WERI-Rb-1 (cell line): ENCODE results near the gene ZNF263.
A peak's percentile ranks its signal among the peaks of the same experiment; 100 is the strongest.

Experiments used
- DNase-seq: peaks from one replicate; pipeline ENCODE4 v3.0.0-alpha.2; 2020
- H3K27ac ChIP-seq: fragments of 250-450 bp; sonication (Bioruptor Pico); 2 replicates; pipeline ENCODE4 v1.5.1; 2020; ENCODE audit warnings: mild to moderate bottlenecking, moderate library complexity
- H3K27me3 ChIP-seq: fragments of 250-450 bp; sonication (Bioruptor Pico); 2 replicates; pipeline ENCODE4 v1.5.1; 2021; ENCODE audit warnings: mild to moderate bottlenecking, low read depth, moderate library complexity; ENCODE audit not compliant: insufficient read depth, severe bottlenecking
- H3K36me3 ChIP-seq: fragments of 250-450 bp; sonication (Bioruptor Pico); 2 replicates; pipeline ENCODE4 v1.5.1; 2020; ENCODE audit warnings: mild to moderate bottlenecking, moderate library complexity
- H3K4me3 ChIP-seq: 2 replicates; pipeline ENCODE4 v1.5.1; 2011; ENCODE audit warnings: low read depth, mild to moderate bottlenecking, control low read depth, low read length
- H3K9me3 ChIP-seq: fragments of 250-450 bp; sonication (Bioruptor Pico); 2 replicates; pipeline ENCODE4 v1.5.1; 2021; ENCODE audit warnings: mild to moderate bottlenecking, moderate library complexity; ENCODE audit not compliant: severe bottlenecking
- TF ChIP-seq, protein P1 (sequence below): IDR thresholded peaks from 2 replicates; pipeline ENCODE4 v1.5.1; 2011; ENCODE audit warnings: low read depth, mild to moderate bottlenecking, control low read depth, inconsistent platforms, low read length

Gene ZNF263

DNA sequence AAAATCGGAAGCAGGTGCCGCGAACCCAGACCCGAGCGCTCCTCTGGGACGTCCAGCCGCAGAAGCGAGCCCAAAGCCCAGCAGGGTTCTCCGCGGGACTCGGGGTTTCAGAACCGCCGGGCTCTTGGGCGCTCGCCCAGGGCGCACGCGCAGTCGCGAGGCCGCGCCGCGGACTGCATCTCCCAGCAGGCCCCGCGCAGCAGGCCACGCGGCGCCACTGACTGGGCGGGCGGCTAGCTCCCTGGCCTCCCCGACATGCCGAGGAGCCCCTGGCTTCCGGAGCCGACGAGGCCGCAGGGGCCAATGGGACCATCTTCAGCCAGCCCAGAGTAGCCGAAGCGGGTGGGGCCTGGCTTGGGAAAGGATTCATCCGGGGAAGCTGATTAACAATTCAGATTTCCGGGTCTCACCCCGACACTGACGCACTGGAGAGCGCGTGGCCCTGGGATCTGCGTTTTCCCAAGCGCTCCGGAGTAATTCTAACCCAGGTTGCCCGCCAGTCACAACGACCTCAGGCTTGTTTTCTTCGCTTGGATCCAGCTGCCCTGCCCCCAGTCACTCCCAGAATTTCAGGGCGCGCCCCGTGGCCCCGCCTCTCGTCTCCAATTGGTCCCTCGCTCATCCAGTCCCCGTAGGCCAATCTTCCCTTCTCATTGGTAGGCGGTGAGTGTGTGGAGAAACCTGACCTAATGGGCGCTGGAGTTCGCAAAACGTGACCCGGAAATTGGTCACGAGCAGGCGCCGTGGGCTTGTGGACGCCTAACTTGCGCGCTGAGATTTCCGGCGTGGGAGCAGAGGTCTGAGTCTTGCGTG lies at the start of gene ZNF263:
Gene ZNF263, plus strand, starts transcription at position 762 of the 813 bp plus-strand sequence. CDS start 328 bp downstream, outside the sequence.
- peak; percentile 96 for DNase-seq
- Histone ChIP-seq H3K27ac (peak within 1 kb of the TSS; percentile 96), H3K4me3 (peak within 1 kb of the TSS; percentile 75), H3K36me3 (peaks cover 37% of the 10 kb centered on the region), H3K27me3 (no peaks in the 10 kb centered on the region), H3K9me3 (no peaks in the 10 kb centered on the region)
- TF ChIP-seq, protein P1, sequence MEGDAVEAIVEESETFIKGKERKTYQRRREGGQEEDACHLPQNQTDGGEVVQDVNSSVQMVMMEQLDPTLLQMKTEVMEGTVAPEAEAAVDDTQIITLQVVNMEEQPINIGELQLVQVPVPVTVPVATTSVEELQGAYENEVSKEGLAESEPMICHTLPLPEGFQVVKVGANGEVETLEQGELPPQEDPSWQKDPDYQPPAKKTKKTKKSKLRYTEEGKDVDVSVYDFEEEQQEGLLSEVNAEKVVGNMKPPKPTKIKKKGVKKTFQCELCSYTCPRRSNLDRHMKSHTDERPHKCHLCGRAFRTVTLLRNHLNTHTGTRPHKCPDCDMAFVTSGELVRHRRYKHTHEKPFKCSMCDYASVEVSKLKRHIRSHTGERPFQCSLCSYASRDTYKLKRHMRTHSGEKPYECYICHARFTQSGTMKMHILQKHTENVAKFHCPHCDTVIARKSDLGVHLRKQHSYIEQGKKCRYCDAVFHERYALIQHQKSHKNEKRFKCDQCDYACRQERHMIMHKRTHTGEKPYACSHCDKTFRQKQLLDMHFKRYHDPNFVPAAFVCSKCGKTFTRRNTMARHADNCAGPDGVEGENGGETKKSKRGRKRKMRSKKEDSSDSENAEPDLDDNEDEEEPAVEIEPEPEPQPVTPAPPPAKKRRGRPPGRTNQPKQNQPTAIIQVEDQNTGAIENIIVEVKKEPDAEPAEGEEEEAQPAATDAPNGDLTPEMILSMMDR: no peak

DNA sequence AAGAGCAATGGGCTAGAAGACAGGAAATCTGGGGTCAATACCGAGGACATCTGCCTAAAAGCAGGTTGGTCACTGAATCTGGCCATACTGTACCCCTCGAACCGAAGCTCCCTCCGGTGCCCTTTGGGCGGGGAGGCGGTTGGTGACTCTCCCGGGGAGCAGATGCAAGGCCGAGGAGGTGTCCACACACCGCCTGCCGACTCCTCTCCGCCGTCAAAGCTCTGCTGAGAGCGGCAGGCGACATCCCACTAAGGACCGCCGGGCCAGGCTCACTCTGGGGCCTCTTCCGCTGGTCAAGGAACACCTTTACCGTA lies 48.8 kb upstream of the ZNF263 start:
- TF ChIP-seq, protein P1: no peak
- DNase-seq: no peak
- Histone ChIP-seq H3K36me3 (peaks cover 40% of the 10 kb centered on the region), H3K9me3 (peaks cover 4% of the 10 kb centered on the region), H3K27ac (peak overlapping the region; percentile 97), H3K27me3 (no peaks in the 10 kb centered on the region), H3K4me3 (peak overlapping the region; percentile 97)

DNA sequence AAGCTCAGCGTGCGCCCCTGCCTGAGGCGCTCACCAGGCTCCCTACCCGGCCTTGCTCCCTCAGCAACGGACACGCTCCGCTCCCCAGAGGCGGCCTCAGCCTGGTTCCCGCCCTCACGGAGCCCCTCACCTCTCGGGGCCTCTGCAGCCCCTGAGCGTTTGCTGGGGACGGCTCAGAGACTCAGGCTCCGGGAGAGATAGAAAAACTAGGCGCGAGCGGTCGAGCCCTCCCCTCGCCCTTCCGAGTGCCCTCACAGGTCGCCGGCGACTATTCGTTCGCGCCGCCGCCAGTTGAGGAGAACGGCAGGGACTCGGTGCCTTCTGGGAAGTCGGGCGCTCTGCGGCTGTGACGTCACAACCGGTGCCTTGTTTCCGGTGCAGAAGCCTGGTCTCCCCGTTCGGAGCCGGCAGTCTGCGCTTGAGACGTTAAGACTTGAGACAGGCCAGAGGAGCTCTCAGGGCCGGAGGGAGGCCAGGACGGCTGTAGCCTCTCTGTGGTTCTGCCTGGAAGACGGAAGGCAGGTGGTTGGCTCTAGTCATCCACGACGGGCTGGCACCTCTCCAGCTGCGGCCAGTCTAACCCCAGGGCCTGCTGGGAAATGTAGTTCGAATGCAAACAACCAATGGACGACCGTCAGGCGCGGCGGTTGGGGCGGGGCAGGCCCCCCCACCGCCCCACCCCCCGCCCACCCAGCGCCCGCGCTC lies 48.3 kb upstream of the ZNF263 start, which contains the start of gene ZNF200:
Gene ZNF200, minus strand, starts transcription at position 302 of the 705 bp plus-strand sequence. CDS start 1,403 bp downstream, outside the sequence.
- Histone ChIP-seq H3K36me3 (peaks cover 36% of the 10 kb centered on the region), H3K27me3 (no peaks in the 10 kb centered on the region), H3K4me3 (peak within 1 kb of the TSS; percentile 97), H3K27ac (peak within 1 kb of the TSS; percentile 97), H3K9me3 (peaks cover 4% of the 10 kb centered on the region)
- TF ChIP-seq, protein P1: no peak
- DNase-seq: peak; percentile 95

DNA sequence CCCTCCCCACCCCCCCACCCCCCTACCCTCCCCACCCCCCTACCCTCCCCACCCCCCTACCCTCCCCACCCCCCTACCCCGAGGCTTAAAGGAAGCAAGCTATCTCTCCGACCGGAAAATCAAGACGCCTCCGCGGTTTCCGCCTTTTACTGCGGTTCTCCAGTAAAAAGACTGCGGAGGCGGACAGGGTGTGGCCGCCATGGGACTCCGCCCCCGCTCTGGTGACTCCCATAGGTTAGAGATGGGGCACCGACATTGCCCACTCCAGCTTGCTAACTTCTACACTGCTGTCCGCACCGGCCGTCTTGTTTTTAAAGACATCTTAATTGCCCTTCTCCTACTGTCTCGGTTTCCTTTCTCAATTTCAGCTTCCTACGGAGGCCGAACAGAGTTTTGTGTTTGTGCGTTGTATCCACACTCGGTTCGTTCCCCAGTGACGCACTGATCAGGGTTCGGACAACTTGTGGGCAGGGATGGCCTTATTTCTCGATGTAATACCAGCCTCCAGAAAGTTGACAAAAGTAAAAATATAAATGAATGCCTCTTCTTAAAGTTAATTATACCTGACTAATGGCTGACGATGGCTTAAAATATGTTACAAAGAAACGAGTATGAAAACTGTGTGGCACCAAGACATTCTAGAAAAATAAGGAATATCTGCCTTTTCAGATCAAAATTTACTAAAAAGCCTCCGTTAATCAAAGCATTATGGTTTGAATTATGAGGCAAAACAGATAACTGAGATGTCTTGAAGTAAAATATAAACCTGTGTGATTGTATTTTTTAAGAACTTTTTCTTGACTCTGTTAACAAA lies 47.2 kb upstream of the ZNF263 start:
- Histone ChIP-seq H3K4me3 (no peak overlapping the region), H3K36me3 (peaks cover 26% of the 10 kb centered on the region), H3K27ac (no peak overlapping the region), H3K27me3 (no peaks in the 10 kb centered on the region), H3K9me3 (peaks cover 4% of the 10 kb centered on the region)
- DNase-seq: no peak
- TF ChIP-seq, protein P1: no peak

DNA sequence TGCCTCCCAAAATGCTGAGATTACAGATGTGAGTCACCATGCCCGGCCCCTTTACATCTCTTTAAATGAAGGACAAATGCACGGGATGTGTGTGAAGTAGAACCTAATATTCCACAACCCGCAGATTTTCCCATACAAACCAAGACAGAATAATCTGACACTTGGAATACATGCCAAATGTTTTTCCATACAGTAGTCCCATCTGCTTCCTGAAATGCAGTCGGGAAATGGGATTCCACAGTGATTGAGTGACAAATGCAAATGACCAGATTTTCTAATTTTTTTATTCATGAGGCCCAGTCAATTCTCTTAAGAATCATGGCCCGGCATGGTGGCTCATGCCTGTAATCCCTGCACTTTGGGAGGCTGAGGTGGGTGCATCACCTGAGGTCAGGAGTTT lies 41.5 kb upstream of the ZNF263 start:
- no peak for DNase-seq
- Histone ChIP-seq H3K4me3 (no peak overlapping the region), H3K9me3 (no peaks in the 10 kb centered on the region), H3K36me3 (no peaks in the 10 kb centered on the region), H3K27me3 (no peaks in the 10 kb centered on the region), H3K27ac (no peak overlapping the region)
- TF ChIP-seq, protein P1: no peak
